NCI-H1930 (cell line): Measurements from ENCODE around the gene TMEM242.
"Not testable (repeated sequence)": the region's sequence is repeated elsewhere in the genome, so short reads cannot be mapped to it uniquely, and the experiment has no call there.

Source experiments
- DNase-seq, 2 experiments: peaks; one replicate each; lab custom pipeline; 2025; lab: John Stamatoyannopoulos, UW

Gene TMEM242

GRCh38 chr6:157323255-157323965 lies at the start of gene TMEM242:
TMEM242 (minus strand) TSS chr6:157323519; CDS start chr6:157323499, 20 bp downstream.
- no peak for DNase-seq

- no peak for DNase-seq
Measured at GRCh38 chr6:157372501-157373280, 49.4 kb upstream of the TMEM242 start.

- no peak for DNase-seq
Measured at GRCh38 chr6:157370755-157371154, 47.4 kb upstream of the TMEM242 start.

GRCh38 chr6:157368359-157369049 lies 45.2 kb upstream of the TMEM242 start:
- no peak for DNase-seq

- no peak for DNase-seq
Measured at GRCh38 chr6:157366648-157367047, 43.3 kb upstream of the TMEM242 start.

- DNase-seq = no peak
Measured at GRCh38 chr6:157364705-157365104, 41.4 kb upstream of the TMEM242 start.

GRCh38 chr6:157361886-157362285 lies 38.6 kb upstream of the TMEM242 start:
- no peak for DNase-seq

- no peak for DNase-seq
Measured at GRCh38 chr6:157358287-157358686, 35.0 kb upstream of the TMEM242 start.

- DNase-seq = no peak
Measured at GRCh38 chr6:157346373-157346772, 23.1 kb upstream of the TMEM242 start.

GRCh38 chr6:157343732-157344131 lies 20.4 kb upstream of the TMEM242 start:
- no peak for DNase-seq

GRCh38 chr6:157339432-157339831 lies 16.1 kb upstream of the TMEM242 start:
- DNase-seq = no peak

- DNase-seq = no peak
Measured at GRCh38 chr6:157337751-157338150, 14.4 kb upstream of the TMEM242 start.

- not testable (repeated sequence) for DNase-seq
Measured at GRCh38 chr6:157337276-157337675, 14.0 kb upstream of the TMEM242 start.

- DNase-seq = no peak
Measured at GRCh38 chr6:157335829-157336228, 12.5 kb upstream of the TMEM242 start.

- no peak for DNase-seq
Measured at GRCh38 chr6:157333956-157334355, 10.6 kb upstream of the TMEM242 start.

GRCh38 chr6:157333537-157333936 lies 10.2 kb upstream of the TMEM242 start:
- no peak for DNase-seq

GRCh38 chr6:157332813-157333212 lies 9.5 kb upstream of the TMEM242 start:
- DNase-seq = no peak

GRCh38 chr6:157330831-157331230 lies 7.5 kb upstream of the TMEM242 start:
- no peak for DNase-seq

- DNase-seq = no peak
Measured at GRCh38 chr6:157329829-157330228, 6.5 kb upstream of the TMEM242 start.

GRCh38 chr6:157328108-157328692 lies 4.9 kb upstream of the TMEM242 start:
- DNase-seq = no peak

GRCh38 chr6:157326979-157327378 lies 3.7 kb upstream of the TMEM242 start:
- DNase-seq = no peak

GRCh38 chr6:157325069-157325805 lies 1.9 kb upstream of the TMEM242 start:
- DNase-seq = no peak
